GM15510 (cell line): ENCODE measurements around the gene CACNA1C.

Experiments
- POLR2A ChIP-seq: IDR thresholded peaks from 3 replicates; pipeline ENCODE4 v1.6.1; 2011; ENCODE audit warnings: borderline replicate concordance; ENCODE audit not compliant: insufficient read length; ENCODE audit errors: extremely low read depth

The CACNA1C gene

GRCh38 chr12:2302711-2303580, 250.2 kb downstream of the CACNA1C start:
- no peak for TF ChIP-seq POLR2A

- TF ChIP-seq POLR2A: no peak
Measured at GRCh38 chr12:2304223-2304622, 251.4 kb downstream of the CACNA1C start.

- no peak for TF ChIP-seq POLR2A
Measured at GRCh38 chr12:2306012-2306411, 253.2 kb downstream of the CACNA1C start.

GRCh38 chr12:2306735-2307134, 253.9 kb downstream of the CACNA1C start:
- TF ChIP-seq POLR2A: no peak

- no peak for TF ChIP-seq POLR2A
Measured at GRCh38 chr12:2307550-2307949, 254.8 kb downstream of the CACNA1C start.

- no peak for TF ChIP-seq POLR2A
Measured at GRCh38 chr12:2309647-2310046, 256.9 kb downstream of the CACNA1C start.

GRCh38 chr12:2311020-2311778, 258.4 kb downstream of the CACNA1C start:
- no peak for TF ChIP-seq POLR2A

GRCh38 chr12:2312175-2312574, 259.4 kb downstream of the CACNA1C start:
- TF ChIP-seq POLR2A: no peak

- TF ChIP-seq POLR2A: no peak
Measured at GRCh38 chr12:2312770-2313169, 260.0 kb downstream of the CACNA1C start.

- no peak for TF ChIP-seq POLR2A
Measured at GRCh38 chr12:2314492-2314891, 261.7 kb downstream of the CACNA1C start.

- TF ChIP-seq POLR2A: no peak
Measured at GRCh38 chr12:2317772-2318171, 265.0 kb downstream of the CACNA1C start.

GRCh38 chr12:2318286-2318685, 265.5 kb downstream of the CACNA1C start:
- no peak for TF ChIP-seq POLR2A

GRCh38 chr12:2319136-2319535, 266.3 kb downstream of the CACNA1C start:
- TF ChIP-seq POLR2A: no peak

- no peak for TF ChIP-seq POLR2A
Measured at GRCh38 chr12:2319737-2320506, 267.1 kb downstream of the CACNA1C start.

GRCh38 chr12:2320841-2321240, 268.1 kb downstream of the CACNA1C start:
- no peak for TF ChIP-seq POLR2A

GRCh38 chr12:2322554-2323120, 269.9 kb downstream of the CACNA1C start:
- no peak for TF ChIP-seq POLR2A
